ENCODE results near the gene FBXW7. TPM values are rescaled to one million over a fixed set of nuclear protein-coding genes. Genes with fewer than 3 reads are reported as not detected.

FBXW7 gene
- total and polyA plus RNA-seq, 2 of the 8 experiments (the other 6 are each of a cell fraction or from before 2014, with no cell fraction given) = 6.0 to 26.7 TPM

GRCh38 chr4:152357206-152357605 is 178.7 kb downstream of the FBXW7 start (continued):
- no peak for TF ChIP-seq RBBP5 (IDR thresholded peaks at IDR 0.05; ENCODE audit: borderline replicate concordance, low read depth, low read length)
- TF ChIP-seq RAD21 (IDR thresholded peaks at IDR 0.05 in 1 of 2, conservative IDR thresholded peaks at IDR 0.05 in 1 of 2; ENCODE audit: low read depth in 2 of 2, low read length in 2 of 2) = no peak
